ENCODE measurements around the gene PRR20G.

PRR20G gene

DNA sequence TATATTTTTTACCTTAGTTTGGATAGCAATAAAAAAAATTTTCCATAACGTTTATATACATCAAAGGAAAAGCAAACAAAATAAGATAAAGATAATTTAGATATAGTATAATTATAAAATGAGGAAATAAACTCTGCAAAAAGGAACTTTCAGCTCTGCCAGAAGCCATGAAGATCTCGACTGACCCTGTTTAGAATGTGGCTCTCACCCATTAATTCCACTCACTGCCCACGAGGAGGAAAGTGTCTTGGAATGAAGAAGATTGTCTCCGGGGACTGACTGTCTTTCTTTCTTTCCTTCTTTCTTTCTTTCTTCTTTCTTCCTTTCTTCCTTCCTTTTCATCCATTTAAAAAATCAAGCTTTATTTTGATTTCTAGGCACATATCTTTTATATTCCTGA lies 20.1 kb upstream of the PRR20G start:
- TF ChIP-seq, protein P1, sequence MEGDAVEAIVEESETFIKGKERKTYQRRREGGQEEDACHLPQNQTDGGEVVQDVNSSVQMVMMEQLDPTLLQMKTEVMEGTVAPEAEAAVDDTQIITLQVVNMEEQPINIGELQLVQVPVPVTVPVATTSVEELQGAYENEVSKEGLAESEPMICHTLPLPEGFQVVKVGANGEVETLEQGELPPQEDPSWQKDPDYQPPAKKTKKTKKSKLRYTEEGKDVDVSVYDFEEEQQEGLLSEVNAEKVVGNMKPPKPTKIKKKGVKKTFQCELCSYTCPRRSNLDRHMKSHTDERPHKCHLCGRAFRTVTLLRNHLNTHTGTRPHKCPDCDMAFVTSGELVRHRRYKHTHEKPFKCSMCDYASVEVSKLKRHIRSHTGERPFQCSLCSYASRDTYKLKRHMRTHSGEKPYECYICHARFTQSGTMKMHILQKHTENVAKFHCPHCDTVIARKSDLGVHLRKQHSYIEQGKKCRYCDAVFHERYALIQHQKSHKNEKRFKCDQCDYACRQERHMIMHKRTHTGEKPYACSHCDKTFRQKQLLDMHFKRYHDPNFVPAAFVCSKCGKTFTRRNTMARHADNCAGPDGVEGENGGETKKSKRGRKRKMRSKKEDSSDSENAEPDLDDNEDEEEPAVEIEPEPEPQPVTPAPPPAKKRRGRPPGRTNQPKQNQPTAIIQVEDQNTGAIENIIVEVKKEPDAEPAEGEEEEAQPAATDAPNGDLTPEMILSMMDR (IDR thresholded peaks at IDR 0.05; ENCODE audit: low read depth, low read length, poor library complexity, severe bottlenecking), result no peak
- TF ChIP-seq EZH2phosphoT487 (IDR thresholded peaks at IDR 0.05; ENCODE audit: borderline replicate concordance, low read length), result no peak
- H3K4me3 ChIP-seq (ENCODE audit: low read length), result no peak overlapping the region
- H3F3A ChIP-seq (ENCODE audit: control insufficient read depth, insufficient read depth), result no peaks in the 10 kb centered on the region
- no peak overlapping the region for H3K4me2 ChIP-seq (ENCODE audit: low read length)
- H3K27ac ChIP-seq (ENCODE audit: low read depth, low read length), result no peak overlapping the region
- H3K9me3 ChIP-seq (ENCODE audit: control insufficient read depth, insufficient read depth, low read length), result no peaks in the 10 kb centered on the region
- H3K27me3 ChIP-seq (ENCODE audit: control insufficient read depth, low read length), result peaks cover under 1% of the 10 kb centered on the region; the same call in 1 of the 2 replicates
- no peaks in the 10 kb centered on the region for H3K79me2 ChIP-seq (ENCODE audit: control insufficient read depth, low read length)
- no peaks in the 10 kb centered on the region for H4K20me1 ChIP-seq (ENCODE audit: control insufficient read depth, insufficient read depth, low read depth, low read length)
- no peaks in the 10 kb centered on the region for H3K36me3 ChIP-seq (ENCODE audit: control insufficient read depth, low read length)
- H3K4me1 ChIP-seq (ENCODE audit: control insufficient read depth, low read length), result no peaks in the 10 kb centered on the region
- no peaks in the 10 kb centered on the region for H3K9me2 ChIP-seq (replicated peaks; ENCODE audit: control insufficient read depth, low read length)

- Histone ChIP-seq H3K4me3 (ENCODE audit: low read length) (no peak overlapping the region), H3F3A (ENCODE audit: control insufficient read depth, insufficient read depth) (no peaks in the 10 kb centered on the region), H3K4me2 (ENCODE audit: low read length) (no peak overlapping the region), H4K20me1 (ENCODE audit: control insufficient read depth, insufficient read depth, low read depth, low read length) (peaks cover 2% of the 10 kb centered on the region; the same call in 1 of the 2 replicates), H3K27me3 (ENCODE audit: control insufficient read depth, low read length) (peaks cover 3% of the 10 kb centered on the region; the same call in 1 of the 2 replicates), H3K27ac (ENCODE audit: low read depth, low read length) (no peak overlapping the region), H3K79me2 (ENCODE audit: control insufficient read depth, low read length) (no peaks in the 10 kb centered on the region), H3K9me2 (replicated peaks; ENCODE audit: control insufficient read depth, low read length) (no peaks in the 10 kb centered on the region), H3K36me3 (ENCODE audit: control insufficient read depth, low read length) (no peaks in the 10 kb centered on the region), H3K4me1 (ENCODE audit: control insufficient read depth, low read length) (no peaks in the 10 kb centered on the region), H3K9me3 (ENCODE audit: control insufficient read depth, insufficient read depth, low read length) (no peaks in the 10 kb centered on the region)
- TF ChIP-seq EZH2phosphoT487 (IDR thresholded peaks at IDR 0.05; ENCODE audit: borderline replicate concordance, low read length), result no peak
- TF ChIP-seq, protein P1 (IDR thresholded peaks at IDR 0.05; ENCODE audit: low read depth, low read length, poor library complexity, severe bottlenecking), result no peak
Observed at GRCh38 chr3:127307112-127307835, 19.4 kb upstream of the PRR20G start.

DNA sequence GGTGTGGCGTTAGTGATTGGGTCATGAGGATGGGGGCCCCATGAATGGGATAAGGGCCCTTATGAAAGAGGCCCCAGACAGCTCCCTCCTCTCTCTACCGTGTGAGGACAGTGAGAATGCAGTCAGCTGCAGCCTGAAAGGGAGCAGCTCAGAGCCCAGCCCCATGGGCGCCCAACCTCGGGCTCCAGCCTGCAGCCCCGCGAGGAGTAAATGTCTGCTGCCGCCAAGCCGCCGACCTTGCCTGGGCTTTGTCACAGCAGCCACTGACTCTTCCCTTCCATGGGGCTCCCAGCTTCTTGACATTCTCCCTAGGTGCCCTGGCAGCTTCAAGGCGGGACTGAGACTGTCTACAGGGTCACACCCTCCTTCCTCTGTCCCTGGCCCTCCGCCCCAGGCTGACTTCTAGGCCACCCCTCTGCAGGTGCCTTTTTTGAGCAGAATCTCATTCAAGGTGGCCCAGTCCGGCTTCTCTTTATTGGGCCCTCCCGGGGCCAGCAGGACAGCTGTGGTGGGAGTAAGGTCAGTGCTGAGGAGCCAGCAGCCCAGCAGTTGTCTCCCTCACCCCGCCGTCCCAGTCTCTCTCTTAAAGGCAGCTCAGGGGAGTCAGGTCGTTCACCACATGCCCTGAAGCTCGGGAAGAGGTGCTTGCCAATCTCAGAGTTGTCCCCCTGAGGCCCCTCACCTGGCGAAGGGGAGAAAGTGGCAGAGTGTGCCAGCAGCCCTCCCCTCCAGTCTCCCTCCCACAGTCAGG lies 18.7 kb upstream of the PRR20G start:
- Histone ChIP-seq H3K27me3 (ENCODE audit: control insufficient read depth, low read length) (peaks cover 3% of the 10 kb centered on the region; the same call in 1 of the 2 replicates), H3K9me3 (ENCODE audit: control insufficient read depth, insufficient read depth, low read length) (no peaks in the 10 kb centered on the region), H3K4me2 (ENCODE audit: low read length) (no peak overlapping the region), H3K27ac (ENCODE audit: low read depth, low read length) (no peak overlapping the region), H3K4me3 (ENCODE audit: low read length) (no peak overlapping the region), H3K4me1 (ENCODE audit: control insufficient read depth, low read length) (no peaks in the 10 kb centered on the region), H3K9me2 (replicated peaks; ENCODE audit: control insufficient read depth, low read length) (no peaks in the 10 kb centered on the region), H3F3A (ENCODE audit: control insufficient read depth, insufficient read depth) (no peaks in the 10 kb centered on the region), H3K79me2 (ENCODE audit: control insufficient read depth, low read length) (no peaks in the 10 kb centered on the region), H4K20me1 (ENCODE audit: control insufficient read depth, insufficient read depth, low read depth, low read length) (peaks cover 2% of the 10 kb centered on the region; the same call in 1 of the 2 replicates), H3K36me3 (ENCODE audit: control insufficient read depth, low read length) (no peaks in the 10 kb centered on the region)
- TF ChIP-seq EZH2phosphoT487 (IDR thresholded peaks at IDR 0.05; ENCODE audit: borderline replicate concordance, low read length), result no peak
- TF ChIP-seq, protein P1 (IDR thresholded peaks at IDR 0.05; ENCODE audit: low read depth, low read length, poor library complexity, severe bottlenecking), result no peak
